HepG2 (cell line): ENCODE measurements around the gene GMFB. TPM values are rescaled to one million over a fixed set of nuclear protein-coding genes. Genes with fewer than 3 reads are reported as not detected.

Experiments used
- ARID2 ChIP-seq: sonication (generic); formaldehyde crosslinking; IDR thresholded peaks from 2 replicates; pipeline ENCODE4 v1.8.1; 2022; ENCODE audit warnings: mild to moderate bottlenecking, missing genetic modification reagents, borderline replicate concordance
- BHLHE40 ChIP-seq: IDR thresholded peaks from 2 replicates; pipeline ENCODE4 v1.6.1; 2011; ENCODE audit warnings: low read length, improper control_type of control experiment
- GPN1 ChIP-seq: sonication (generic); formaldehyde crosslinking; IDR thresholded peaks from 2 replicates; pipeline ENCODE4 v1.5.1; 2020; ENCODE audit warnings: missing genetic modification reagents, borderline replicate concordance
- HMGA1 ChIP-seq: sonication (generic); formaldehyde crosslinking; conservative IDR thresholded peaks from 2 replicates; pipeline ENCODE4 v1.4.0; 2020; ENCODE audit warnings: missing genetic modification reagents
- HNRNPL ChIP-seq: fragments of 200-400 bp; formaldehyde crosslinking; IDR thresholded peaks from 2 replicates; pipeline ENCODE4 v1.6.1; 2017; ENCODE audit warnings: mild to moderate bottlenecking, low read depth, low read length
- ISX ChIP-seq: sonication (generic); formaldehyde crosslinking; conservative IDR thresholded peaks from 2 replicates; pipeline ENCODE4 v1.5.0; 2020; ENCODE audit warnings: missing genetic modification reagents
- MIXL1 ChIP-seq: IDR thresholded peaks from 2 replicates; pipeline ENCODE4 v1.6.1; 2016
- NFYC ChIP-seq: IDR thresholded peaks from 2 replicates; pipeline ENCODE4 v1.6.1; 2016; ENCODE audit warnings: missing genetic modification reagents, missing compliant biosample characterization
- NRL ChIP-seq: sonication (generic); formaldehyde crosslinking; IDR thresholded peaks from 2 replicates; pipeline ENCODE4 v1.5.0; 2020; ENCODE audit warnings: missing genetic modification reagents, mild to moderate bottlenecking, moderate library complexity, borderline replicate concordance
- RARA ChIP-seq: IDR thresholded peaks from 2 replicates; pipeline ENCODE4 v1.6.1; 2016; ENCODE audit warnings: missing genetic modification reagents, missing compliant biosample characterization
- RARG ChIP-seq: sonication (generic); formaldehyde crosslinking; IDR thresholded peaks from 2 replicates; pipeline ENCODE4 v1.4.0; 2020; ENCODE audit warnings: low read depth, mild to moderate bottlenecking, missing genetic modification reagents
- TCF7 ChIP-seq: sonication (generic); IDR thresholded peaks from 2 replicates; pipeline ENCODE4 v1.6.1; 2016; ENCODE audit warnings: antibody characterized with exemption, low read depth
- U2AF2 ChIP-seq: fragments of 200-400 bp; formaldehyde crosslinking; IDR thresholded peaks from 2 replicates; pipeline ENCODE4 v1.6.1; 2017; ENCODE audit warnings: low read depth, mild to moderate bottlenecking, low read length
- ZBTB3 ChIP-seq: sonication (generic); formaldehyde crosslinking; IDR thresholded peaks from 2 replicates; pipeline ENCODE4 v1.4.0; 2020; ENCODE audit warnings: low read depth, mild to moderate bottlenecking, moderate library complexity, missing genetic modification reagents, borderline replicate concordance
- ZBTB38 ChIP-seq: sonication (generic); formaldehyde crosslinking; IDR thresholded peaks from 2 replicates; pipeline ENCODE4 v1.5.1; 2020; ENCODE audit warnings: mild to moderate bottlenecking, missing genetic modification reagents
- ZFP90 ChIP-seq: sonication (generic); formaldehyde crosslinking; IDR thresholded peaks from 2 replicates; pipeline ENCODE4 v1.8.0; 2022; ENCODE audit warnings: missing genetic modification reagents, mild to moderate bottlenecking, inconsistent platforms, borderline replicate concordance
- ZGPAT ChIP-seq: IDR thresholded peaks from 2 replicates; pipeline ENCODE4 v1.6.1; 2016; ENCODE audit warnings: mild to moderate bottlenecking
- ZNF17 ChIP-seq: sonication (generic); formaldehyde crosslinking; IDR thresholded peaks from 2 replicates; pipeline ENCODE4 v1.5.0; 2020; ENCODE audit warnings: mild to moderate bottlenecking, missing genetic modification reagents
- ZNF251 ChIP-seq: sonication (generic); formaldehyde crosslinking; IDR thresholded peaks from 2 replicates; pipeline ENCODE4 v1.9.0; 2021; ENCODE audit warnings: mild to moderate bottlenecking, missing genetic modification reagents
- ZNF337 ChIP-seq: sonication (generic); formaldehyde crosslinking; IDR thresholded peaks from 2 replicates; pipeline ENCODE4 v1.5.1; 2020; ENCODE audit warnings: missing genetic modification reagents, low read depth, mild to moderate bottlenecking, borderline replicate concordance
- ZNF550 ChIP-seq: sonication (generic); formaldehyde crosslinking; IDR thresholded peaks from 2 replicates; pipeline ENCODE4 v1.4.0; 2020; ENCODE audit warnings: mild to moderate bottlenecking, missing genetic modification reagents, borderline replicate concordance
- ZNF660 ChIP-seq: sonication (generic); formaldehyde crosslinking; IDR thresholded peaks from 2 replicates; pipeline ENCODE4 v1.5.1; 2020; ENCODE audit warnings: mild to moderate bottlenecking, low read depth, missing genetic modification reagents, borderline replicate concordance
- ZNF740 ChIP-seq: sonication (generic); formaldehyde crosslinking; IDR thresholded peaks from 2 replicates; pipeline ENCODE4 v1.4.0; 2020; ENCODE audit warnings: missing genetic modification reagents
- ZNF766 ChIP-seq: sonication (generic); formaldehyde crosslinking; IDR thresholded peaks from 2 replicates; pipeline ENCODE4 v1.5.0; 2020; ENCODE audit warnings: missing genetic modification reagents, borderline replicate concordance
- ZNF781 ChIP-seq: sonication (generic); formaldehyde crosslinking; IDR thresholded peaks from 2 replicates; pipeline ENCODE4 v1.5.1; 2020; ENCODE audit warnings: borderline replicate concordance, mild to moderate bottlenecking, missing genetic modification reagents; ENCODE audit errors: not compliant biosample characterization
- polyA plus RNA-seq, 8 experiments: library from polyadenylated mRNA; depleted of rRNA in 3 of 8; stranded (reverse) in 7 of 8; unstranded in 1 of 8; fragments of >200 nt; fragmentation: Illumina TruSeq in 4 of 8; extraction: Trizol in 4 of 8; gene quantifications; 2 replicates each; pipeline versions ENCODE4 v1.2.1 to v1.2.3, GENCODE V29; 2011 to 2016; ENCODE audit warnings: low read depth in 4 of 8, missing spikeins in 1 of 8, mixed read lengths in 1 of 8; ENCODE audit not compliant: insufficient read depth in 1 of 8
- total RNA-seq, 5 experiments: library from RNA; depleted of rRNA; stranded (reverse); fragments of >200 nt; fragmentation: Illumina TruSeq; extraction: Trizol; gene quantifications; 2 replicates each; pipeline ENCODE4 v1.2.3, GENCODE V29; 2016; ENCODE audit warnings: low read depth in 1 of 5
- TF ChIP-seq, protein P1 (sequence below): sonication (generic); formaldehyde crosslinking; IDR thresholded peaks from 2 replicates; pipeline ENCODE4 v1.4.0; 2020; ENCODE audit warnings: mild to moderate bottlenecking, low read depth, missing genetic modification reagents
- TF ChIP-seq, protein P2 (sequence below): IDR thresholded peaks from 2 replicates; pipeline ENCODE4 v1.6.1; 2016; ENCODE audit warnings: low read depth

GMFB gene
- total and polyA plus RNA-seq, 2 of the 13 experiments (the other 11 are each of a cell fraction or from before 2014, with no cell fraction given) = 17.3 to 68.2 TPM

DNA sequence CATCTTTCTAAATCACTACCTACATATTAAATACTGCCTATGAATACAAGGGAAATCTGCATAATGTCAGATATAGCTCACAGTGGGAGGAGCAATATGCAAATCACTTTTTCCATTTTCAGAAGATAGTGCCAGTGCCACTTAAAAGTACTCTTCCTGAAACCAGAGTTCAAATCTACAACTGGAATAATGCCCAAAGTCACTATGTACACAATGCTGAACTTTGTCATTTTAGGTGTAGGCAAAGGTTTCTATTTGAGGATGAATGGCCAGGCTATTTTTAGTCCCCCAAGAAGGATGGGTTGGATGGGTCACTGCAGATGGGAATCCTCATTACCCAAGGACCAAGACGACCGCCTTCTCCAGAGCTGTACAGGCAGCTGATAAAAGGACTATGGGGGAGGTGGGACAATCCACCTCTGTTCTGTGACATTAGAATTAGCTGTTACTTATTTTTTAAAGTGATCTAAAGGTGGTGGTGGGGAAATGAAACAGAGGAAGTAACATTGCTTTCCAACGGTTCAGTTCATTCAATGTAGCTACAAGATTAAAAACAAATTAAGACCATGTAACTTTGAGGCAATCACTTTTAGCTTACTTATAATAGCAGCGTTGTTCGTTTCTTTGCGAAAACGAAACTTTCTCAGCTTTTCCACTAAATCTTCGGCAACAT lies 5.6 kb downstream of the GMFB start (continued):
- TF ChIP-seq GPN1 (CRISPR knock-in tag) (no peak), ZBTB3 (no peak), BHLHE40 (no peak), TCF7 (no peak), HNRNPL (no peak), ZNF660 (CRISPR knock-in tag) (no peak), ZNF550 (CRISPR knock-in tag) (no peak), ZNF766 (CRISPR knock-in tag) (no peak), ZBTB38 (CRISPR knock-in tag) (no peak), NFYC (no peak), HMGA1 (CRISPR knock-in tag) (no peak), ZNF781 (CRISPR knock-in tag) (no peak), MIXL1 (CRISPR knock-in tag) (no peak; the same call in 1 of the 2 replicates), NRL (CRISPR knock-in tag) (no peak), ISX (CRISPR knock-in tag) (no peak), ZNF740 (CRISPR knock-in tag) (no peak), ZNF337 (CRISPR knock-in tag) (no peak), ZNF251 (no peak), ZNF17 (CRISPR knock-in tag) (no peak), U2AF2 (no peak), ZFP90 (CRISPR knock-in tag) (no peak), ARID2 (CRISPR knock-in tag) (no peak), ZGPAT (0 out of 2 replicates have a peak, but pooled peaks have one; percentile 40), RARA (CRISPR knock-in tag) (peak; percentile 82), RARG (CRISPR knock-in tag) (no peak)
- TF ChIP-seq, protein P1, sequence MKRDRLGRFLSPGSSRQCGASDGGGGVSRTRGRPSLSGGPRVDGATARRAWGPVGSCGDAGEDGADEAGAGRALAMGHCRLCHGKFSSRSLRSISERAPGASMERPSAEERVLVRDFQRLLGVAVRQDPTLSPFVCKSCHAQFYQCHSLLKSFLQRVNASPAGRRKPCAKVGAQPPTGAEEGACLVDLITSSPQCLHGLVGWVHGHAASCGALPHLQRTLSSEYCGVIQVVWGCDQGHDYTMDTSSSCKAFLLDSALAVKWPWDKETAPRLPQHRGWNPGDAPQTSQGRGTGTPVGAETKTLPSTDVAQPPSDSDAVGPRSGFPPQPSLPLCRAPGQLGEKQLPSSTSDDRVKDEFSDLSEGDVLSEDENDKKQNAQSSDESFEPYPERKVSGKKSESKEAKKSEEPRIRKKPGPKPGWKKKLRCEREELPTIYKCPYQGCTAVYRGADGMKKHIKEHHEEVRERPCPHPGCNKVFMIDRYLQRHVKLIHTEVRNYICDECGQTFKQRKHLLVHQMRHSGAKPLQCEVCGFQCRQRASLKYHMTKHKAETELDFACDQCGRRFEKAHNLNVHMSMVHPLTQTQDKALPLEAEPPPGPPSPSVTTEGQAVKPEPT (CRISPR knock-in tag) = no peak
- TF ChIP-seq, protein P2, sequence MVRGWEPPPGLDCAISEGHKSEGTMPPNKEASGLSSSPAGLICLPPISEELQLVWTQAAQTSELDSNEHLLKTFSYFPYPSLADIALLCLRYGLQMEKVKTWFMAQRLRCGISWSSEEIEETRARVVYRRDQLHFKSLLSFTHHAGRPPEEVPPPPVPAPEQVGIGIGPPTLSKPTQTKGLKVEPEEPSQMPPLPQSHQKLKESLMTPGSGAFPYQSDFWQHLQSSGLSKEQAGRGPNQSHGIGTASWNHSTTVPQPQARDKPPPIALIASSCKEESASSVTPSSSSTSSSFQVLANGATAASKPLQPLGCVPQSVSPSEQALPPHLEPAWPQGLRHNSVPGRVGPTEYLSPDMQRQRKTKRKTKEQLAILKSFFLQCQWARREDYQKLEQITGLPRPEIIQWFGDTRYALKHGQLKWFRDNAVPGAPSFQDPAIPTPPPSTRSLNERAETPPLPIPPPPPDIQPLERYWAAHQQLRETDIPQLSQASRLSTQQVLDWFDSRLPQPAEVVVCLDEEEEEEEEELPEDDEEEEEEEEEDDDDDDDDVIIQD (CRISPR knock-in tag) = peak; percentile 85; the same call in 1 of the 2 replicates
